ENCODE data around the gene GOLGA6A.

GRCh38 chr15:74053517-74053916, 28.8 kb downstream of the GOLGA6A start:
- no peak for TF ChIP-seq CTCF (IDR thresholded peaks at IDR 0.05; ENCODE audit: insufficient read depth, low read length, poor library complexity, severe bottlenecking)
- TF ChIP-seq EZH2phosphoT487 (conservative IDR thresholded peaks at IDR 0.05; ENCODE audit: low read length): no peak

Measured in SU-DHL-6 (cell line).